Common myeloid progenitor, CD34-positive (primary cell): Measurements from ENCODE around the gene DCTPP1.
"Not testable (repeated sequence)": the region's sequence is repeated elsewhere in the genome, so short reads cannot be mapped to it uniquely, and the experiment has no call there.

Experiments used
- CTCF ChIA-PET: fragments of 350-600 bp; sonication (Branson Sonifier 250); formaldehyde crosslinking; loops from one replicate; lab custom pipeline; 2021; ENCODE audit warnings: antibody characterized with exemption; lab: Charles Lee
- POLR2A ChIA-PET: fragments of 350-600 bp; sonication (Branson Sonifier 250); formaldehyde crosslinking; loops from one replicate; lab custom pipeline; 2021; ENCODE audit warnings: antibody characterized with exemption; lab: Charles Lee
- DNase-seq, 3 donors: peaks; one replicate each; pipeline versions ENCODE4 v3.0.0 to v3.0.0-alpha.2; 2013
- H3K27ac ChIP-seq, 2 experiments: 1 replicate in 1 of 2; 2 replicates in 1 of 2; pipeline ENCODE4 v1.7.0; 2013; ENCODE audit warnings: inconsistent platforms in 2 of 2, low read length in 2 of 2, mild to moderate bottlenecking in 2 of 2, low read depth in 1 of 2, moderate library complexity in 1 of 2; ENCODE audit not compliant: severe bottlenecking in 2 of 2, insufficient read depth in 1 of 2, poor library complexity in 1 of 2
- H3K27me3 ChIP-seq, 5 experiments: replicated peaks in 2 of 5; 1 replicate in 3 of 5; 2 replicates in 2 of 5; pipeline versions ENCODE4 v1.6.1 to v1.7.0; 2013; ENCODE audit warnings: low read length in 4 of 5, mild to moderate bottlenecking in 2 of 5, moderate library complexity in 2 of 5, inconsistent platforms in 1 of 5; ENCODE audit not compliant: insufficient read depth in 5 of 5, control insufficient read depth in 4 of 5
- H3K36me3 ChIP-seq, 4 experiments: 1 replicate in 2 of 4; 2 replicates in 2 of 4; pipeline versions ENCODE4 v1.6.1 to v1.7.0; 2013; ENCODE audit warnings: low read length in 3 of 4, control low read depth in 1 of 4, mild to moderate bottlenecking in 1 of 4; ENCODE audit not compliant: control insufficient read depth in 4 of 4, insufficient read depth in 4 of 4
- H3K4me1 ChIP-seq, 4 experiments: 1 replicate in 3 of 4; 2 replicates in 1 of 4; pipeline versions ENCODE4 v1.6.1 to v1.7.1; 2013; ENCODE audit warnings: low read length in 3 of 4, mild to moderate bottlenecking in 3 of 4, control low read depth in 1 of 4, inconsistent platforms in 1 of 4, moderate library complexity in 1 of 4; ENCODE audit not compliant: control insufficient read depth in 4 of 4, insufficient read depth in 4 of 4; ENCODE audit errors: control extremely low read depth in 1 of 4
- H3K4me3 ChIP-seq, 7 experiments: 1 replicate in 4 of 7; 2 replicates in 3 of 7; pipeline versions ENCODE4 v1.5.1 to v1.7.0; 2013; ENCODE audit warnings: mild to moderate bottlenecking in 7 of 7, low read length in 6 of 7, moderate library complexity in 6 of 7, inconsistent platforms in 2 of 7, low read depth in 2 of 7, control low read depth in 1 of 7; ENCODE audit not compliant: insufficient read depth in 4 of 7, control insufficient read depth in 1 of 7; ENCODE audit errors: extremely low read depth in 1 of 7
- H3K9me3 ChIP-seq, 5 experiments: 1 replicate in 4 of 5; 2 replicates in 1 of 5; pipeline versions ENCODE4 v1.6.1 to v1.7.1; 2013; ENCODE audit warnings: low read length in 4 of 5, mild to moderate bottlenecking in 2 of 5, inconsistent platforms in 1 of 5, low read depth in 1 of 5, moderate library complexity in 1 of 5; ENCODE audit not compliant: control insufficient read depth in 4 of 5, insufficient read depth in 2 of 5; ENCODE audit errors: control extremely low read depth in 1 of 5
- WGBS: methylation state at CpG from one replicate; pipeline ENCODE4 v1.1.5; 2013; ENCODE audit not compliant: insufficient coverage; 5-methylcytosine and 5-hydroxymethylcytosine counted together

The DCTPP1 gene

GRCh38 chr16:30397776-30398660 lies 31.8 kb downstream of the DCTPP1 start:
- no peak for DNase-seq
- H3K36me3 ChIP-seq: peaks cover 0 to 22% (median 14%) of the 10 kb centered on the region in 4 experiments
- H3K4me3 ChIP-seq: no peak overlapping the region
- H3K27ac ChIP-seq: no peak overlapping the region
- H3K4me1 ChIP-seq: peaks cover 7 to 46% (median 39%) of the 10 kb centered on the region in 4 experiments
- ChIA-PET POLR2A (no interaction called here), CTCF (interaction anchor here (1.7 to 10.8 kb wide), 3 partner anchors 11 to 29 kb away, joined by 3 to 97 read pairs (median 8); partner anchors contain the start of gene ZNF771)
- no peaks in the 10 kb centered on the region for H3K9me3 ChIP-seq
- H3K27me3 ChIP-seq: no peaks in the 10 kb centered on the region
- WGBS: 98% methylated on average over 38 of the region's 42 CpGs

- Histone ChIP-seq H3K9me3 (no peaks in the 10 kb centered on the region), H3K4me1 (peaks cover 7 to 46% (median 39%) of the 10 kb centered on the region in 4 experiments), H3K4me3 (no peak overlapping the region), H3K27ac (no peak overlapping the region), H3K36me3 (peaks cover 0 to 22% (median 14%) of the 10 kb centered on the region in 4 experiments), H3K27me3 (no peaks in the 10 kb centered on the region)
- WGBS: 45% methylated on average over 3 of the region's 4 CpGs
- CTCF ChIA-PET: interaction anchor here (2.5 to 10.8 kb wide), 2 partner anchors 12 to 20 kb away, joined by 11 to 97 read pairs; partner anchors contain the start of gene ZNF771
- DNase-seq: peak in 1 of 3 donors; percentile 46
- POLR2A ChIA-PET: interaction anchor here (0.7 kb wide), 1 partner anchor 75 kb away, joined by 3 read pairs; no protein-coding TSS in a partner anchor
Measured at GRCh38 chr16:30397056-30397455, 32.8 kb downstream of the DCTPP1 start.

GRCh38 chr16:30396627-30397026 lies 33.2 kb downstream of the DCTPP1 start:
- H3K9me3 ChIP-seq, H3K27me3 ChIP-seq, H3K27ac ChIP-seq, DNase-seq: not testable (repeated sequence)
- ChIA-PET CTCF (interaction anchor here (0.9 to 10.8 kb wide), 6 partner anchors 13 to 26 kb away, joined by 3 to 97 read pairs (median 8); partner anchors contain the start of genes SEPTIN1, TBC1D10B and ZNF771), POLR2A (interaction anchor here (0.6 to 2.3 kb wide), 4 partner anchors 11 to 677 kb away, joined by 3 to 11 read pairs (median 4); partner anchors contain the start of gene ZNF771)
- Histone ChIP-seq H3K36me3 (peaks cover 0 to 22% (median 14%) of the 10 kb centered on the region in 4 experiments), H3K4me3 (peak overlapping the region in 2 of 7 experiments; percentile 76 to 91), H3K4me1 (peaks cover 7 to 46% (median 39%) of the 10 kb centered on the region in 4 experiments)
- 71% methylated on average over 1 of the region's 4 CpGs for WGBS

GRCh38 chr16:30395992-30396585 lies 33.7 kb downstream of the DCTPP1 start:
- Histone ChIP-seq H3K27me3 (no peaks in the 10 kb centered on the region), H3K9me3 (no peaks in the 10 kb centered on the region), H3K4me1 (peaks cover 7 to 46% (median 38%) of the 10 kb centered on the region in 4 experiments), H3K36me3 (peaks cover 0 to 22% (median 14%) of the 10 kb centered on the region in 4 experiments), H3K4me3 (peak overlapping the region; percentile 74 to 91 (median 77)), H3K27ac (no peak overlapping the region)
- peak in 1 of 3 donors; percentile 39 for DNase-seq
- POLR2A ChIA-PET: interaction anchor here (0.6 to 2.3 kb wide), 6 partner anchors 11 to 677 kb away, joined by 3 to 11 read pairs (median 3); partner anchors contain the start of genes TBC1D10B and ZNF771
- CTCF ChIA-PET: interaction anchor here (0.9 to 10.8 kb wide), 10 partner anchors 11 to 220 kb away, joined by 3 to 97 read pairs (median 6); partner anchors contain the start of genes SEPTIN1, TBC1D10B and ZNF771
- WGBS: 10% methylated on average over 12 of the region's 13 CpGs

GRCh38 chr16:30395155-30395991 lies 34.5 kb downstream of the DCTPP1 start, which contains the start of gene ZNF48:
TSS of gene ZNF48 (plus strand) at chr16:30395420. CDS start at chr16:30395795, 375 bp downstream.
- peak within 1 kb of the TSS; percentile 74 to 91 (median 77) for H3K4me3 ChIP-seq
- no peaks in the 10 kb centered on the region for H3K27me3 ChIP-seq
- H3K9me3 ChIP-seq: no peaks in the 10 kb centered on the region
- peak; percentile 80 to 88 (median 86) for DNase-seq
- peaks cover 7 to 41% (median 36%) of the 10 kb centered on the region in 4 experiments for H3K4me1 ChIP-seq
- ChIA-PET CTCF (interaction anchor here (0.9 to 10.8 kb wide), 12 partner anchors 10 to 303 kb away, joined by 3 to 97 read pairs (median 4); partner anchors contain the start of genes SEPTIN1, TBC1D10B, TBX6 and ZNF771), POLR2A (interaction anchor here (0.6 to 2.3 kb wide), 8 partner anchors 12 to 328 kb away, joined by 3 to 11 read pairs (median 3); partner anchors contain the start of genes SEPTIN1, TBC1D10B and ZNF771)
- peak within 1 kb of the TSS; percentile 33 to 71 for H3K27ac ChIP-seq
- peaks cover 0 to 22% (median 14%) of the 10 kb centered on the region in 4 experiments for H3K36me3 ChIP-seq
- under 1% methylated on average over 74 of the region's 103 CpGs for WGBS
